SU-DHL-6 (cell line): ENCODE results near the gene C11orf58.

Experiments
- CTCF ChIP-seq: fragments of 200-600 bp; sonication (generic); IDR thresholded peaks from one replicate; pipeline ENCODE4 v1.5.1; 2017; ENCODE audit warnings: antibody characterized with exemption, mild to moderate bottlenecking, low read length, moderate library complexity; ENCODE audit not compliant: insufficient read depth, poor library complexity, severe bottlenecking
- EZH2phosphoT487 ChIP-seq: fragments of 200-600 bp; sonication (generic), shearing (Covaris generic); conservative IDR thresholded peaks from 2 replicates; pipeline ENCODE4 v1.6.1; 2018; ENCODE audit warnings: mild to moderate bottlenecking, antibody characterized with exemption, low read length, moderate library complexity, mixed read lengths

- TF ChIP-seq CTCF = no peak
- TF ChIP-seq EZH2phosphoT487 = no peak
Observed at GRCh38 chr11:16790486-16791190, 52.2 kb downstream of the C11orf58 start.
